ENCODE measurements around the gene STX7. TPM values are rescaled to one million over a fixed set of nuclear protein-coding genes. Genes with fewer than 3 reads are reported as not detected.
A peak's percentile ranks its signal among the peaks of the same experiment; 100 is the strongest.

STX7 gene
- total RNA-seq, 1 experiment from 2014 or later: 30.5 TPM

DNA sequence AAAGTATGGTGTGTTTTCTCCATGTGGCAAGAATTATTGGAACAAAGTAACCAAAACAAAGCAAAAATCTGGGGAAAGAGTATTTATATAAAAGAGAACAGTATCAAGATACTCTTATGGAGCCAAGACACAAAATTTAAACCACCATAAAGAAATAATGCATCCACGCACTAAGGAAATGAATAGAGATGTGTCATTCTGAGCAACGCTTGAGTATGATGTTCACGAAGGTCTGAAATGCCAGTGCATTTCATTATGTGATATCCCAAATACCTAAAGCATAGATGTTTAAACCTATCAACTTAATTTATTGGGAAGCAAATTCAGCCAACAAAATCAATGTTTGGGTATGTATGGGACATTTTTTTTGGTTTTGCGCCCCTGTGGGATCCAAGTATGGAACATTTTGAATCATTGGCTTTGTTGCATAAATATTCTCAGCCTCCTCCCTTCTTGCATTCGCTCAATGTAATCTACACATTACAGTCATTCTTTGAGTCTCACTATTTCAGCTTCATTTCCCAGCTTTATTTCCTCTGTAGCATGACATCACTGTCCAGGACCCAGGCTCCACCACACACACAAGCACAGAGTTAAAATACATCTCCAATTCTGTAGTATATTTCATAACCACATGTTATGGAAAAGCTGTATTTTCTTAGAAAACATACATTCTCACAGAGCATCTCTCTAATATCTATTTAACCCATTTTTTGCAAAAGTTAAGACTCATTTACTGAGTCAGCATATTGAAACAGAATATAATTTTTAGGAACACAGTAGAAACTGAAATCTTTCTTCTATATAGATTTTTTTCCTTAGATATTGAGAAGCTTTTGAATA, 100.0 kb downstream of the STX7 start:
- no peak for DNase-seq (ENCODE audit: low read depth)

DNA sequence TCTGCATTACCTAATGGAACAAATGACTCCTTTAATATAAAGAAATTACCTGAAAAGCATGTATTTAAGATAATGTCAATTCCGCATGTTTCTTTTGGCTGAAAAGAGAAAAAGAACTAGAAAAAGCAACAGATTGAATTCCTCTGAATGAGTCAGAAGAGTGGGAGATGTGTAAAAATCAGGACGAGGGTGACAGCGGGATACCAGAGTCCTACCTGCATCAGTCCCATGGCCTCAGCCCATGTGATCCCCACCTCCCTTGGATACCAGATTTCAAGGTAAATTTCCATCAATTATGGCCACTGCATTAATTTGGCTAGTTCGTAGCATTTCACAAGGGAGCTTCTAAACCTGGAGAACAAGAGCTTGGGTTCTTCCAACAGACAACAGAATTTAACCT, 101.6 kb downstream of the STX7 start:
- DNase-seq (ENCODE audit: low read depth): no peak

DNA sequence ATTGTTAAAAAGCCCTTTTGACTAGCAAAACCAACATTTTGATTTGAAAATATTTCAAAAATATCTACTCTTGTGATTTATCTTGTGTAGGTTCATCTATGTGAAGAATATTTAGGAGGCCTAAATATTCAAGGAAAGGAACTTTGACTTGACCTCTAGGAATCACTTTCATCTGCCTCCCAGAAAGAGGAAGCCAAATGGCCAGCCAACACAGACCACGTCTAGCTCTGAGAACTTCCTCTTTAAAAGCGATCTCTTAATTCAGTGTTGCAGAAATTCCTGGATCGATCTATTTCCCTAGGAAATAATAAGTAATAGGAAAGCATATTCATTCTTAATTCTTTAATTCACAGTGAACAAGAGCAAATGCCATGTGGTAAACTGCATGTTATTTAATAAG, 102.1 kb downstream of the STX7 start:
- DNase-seq (ENCODE audit: low read depth): no peak

DNA sequence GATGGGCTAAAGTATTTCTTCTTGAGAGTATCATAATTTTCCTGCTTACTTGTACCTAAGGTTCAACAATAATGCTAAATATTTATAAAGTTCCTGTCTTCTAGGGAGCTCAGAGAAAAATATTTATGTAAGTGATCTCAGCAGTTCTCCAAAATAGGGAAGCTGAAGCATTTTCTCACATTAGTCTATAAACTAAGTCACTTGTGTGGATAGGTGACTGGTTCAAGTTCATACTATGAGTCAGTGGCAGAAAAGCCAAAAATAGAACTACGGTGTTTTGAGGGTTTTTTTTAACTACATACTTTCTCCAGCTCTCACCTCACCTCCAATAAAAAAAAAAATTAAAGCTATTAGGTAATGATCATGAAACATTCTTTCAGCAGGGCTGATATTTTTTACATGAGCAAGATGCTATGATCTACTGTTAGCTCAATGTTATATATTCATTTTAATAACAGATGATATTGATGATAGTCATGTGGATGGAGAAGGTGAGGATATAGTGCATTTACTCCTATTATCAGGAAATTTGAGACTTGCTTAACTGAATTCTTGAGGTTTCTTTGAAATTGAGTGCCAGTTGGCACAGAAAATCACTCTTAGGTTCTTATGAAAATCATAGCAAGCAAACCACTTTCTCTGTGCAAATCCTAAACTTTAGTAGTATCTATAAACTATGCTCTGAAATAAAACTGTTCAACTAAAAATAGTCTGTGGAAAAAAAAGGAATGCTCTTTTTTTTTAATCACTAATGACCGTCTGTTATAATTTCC, 107.6 kb downstream of the STX7 start:
- DNase-seq (ENCODE audit: low read depth): peak; percentile 83

DNA sequence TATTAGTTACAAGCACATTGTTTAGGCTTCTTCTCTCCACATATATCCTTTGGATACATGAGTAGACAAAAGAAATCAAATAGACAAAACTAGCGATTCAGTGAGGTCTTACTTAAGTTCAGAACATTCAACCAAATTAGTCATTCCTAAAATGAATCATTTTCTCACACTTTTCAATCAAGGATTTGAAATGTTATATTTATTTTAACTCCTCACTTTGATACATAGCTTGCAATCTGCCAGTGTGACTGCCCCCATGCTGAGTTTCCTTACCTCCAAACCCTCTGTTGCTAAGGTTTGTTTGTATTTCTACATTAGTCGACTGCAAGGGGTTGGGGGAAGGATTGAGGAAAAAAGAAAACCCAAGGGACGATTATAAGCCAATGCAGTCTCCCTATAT, 108.2 kb downstream of the STX7 start:
- DNase-seq (ENCODE audit: low read depth): peak; percentile 74

DNA sequence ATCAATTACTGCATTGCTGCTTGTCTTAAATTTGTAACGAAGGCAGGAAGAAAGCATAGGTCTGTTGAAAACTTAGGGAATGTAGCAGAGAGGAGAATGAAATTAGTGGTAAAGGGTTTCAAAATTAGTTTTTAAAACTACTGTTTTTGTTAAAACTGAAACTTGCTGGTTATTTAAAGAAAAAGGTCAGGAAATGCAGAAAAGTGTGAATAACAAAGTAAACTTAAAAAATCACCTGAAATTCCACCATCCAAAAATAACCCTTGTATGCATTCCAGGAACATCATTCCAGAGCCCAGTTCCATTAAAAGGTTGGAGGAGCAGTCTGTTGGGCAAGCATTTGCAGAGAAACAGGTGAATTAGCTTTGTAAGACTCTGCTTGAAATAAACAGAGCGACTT, 108.6 kb downstream of the STX7 start:
- DNase-seq (ENCODE audit: low read depth): no peak

DNA sequence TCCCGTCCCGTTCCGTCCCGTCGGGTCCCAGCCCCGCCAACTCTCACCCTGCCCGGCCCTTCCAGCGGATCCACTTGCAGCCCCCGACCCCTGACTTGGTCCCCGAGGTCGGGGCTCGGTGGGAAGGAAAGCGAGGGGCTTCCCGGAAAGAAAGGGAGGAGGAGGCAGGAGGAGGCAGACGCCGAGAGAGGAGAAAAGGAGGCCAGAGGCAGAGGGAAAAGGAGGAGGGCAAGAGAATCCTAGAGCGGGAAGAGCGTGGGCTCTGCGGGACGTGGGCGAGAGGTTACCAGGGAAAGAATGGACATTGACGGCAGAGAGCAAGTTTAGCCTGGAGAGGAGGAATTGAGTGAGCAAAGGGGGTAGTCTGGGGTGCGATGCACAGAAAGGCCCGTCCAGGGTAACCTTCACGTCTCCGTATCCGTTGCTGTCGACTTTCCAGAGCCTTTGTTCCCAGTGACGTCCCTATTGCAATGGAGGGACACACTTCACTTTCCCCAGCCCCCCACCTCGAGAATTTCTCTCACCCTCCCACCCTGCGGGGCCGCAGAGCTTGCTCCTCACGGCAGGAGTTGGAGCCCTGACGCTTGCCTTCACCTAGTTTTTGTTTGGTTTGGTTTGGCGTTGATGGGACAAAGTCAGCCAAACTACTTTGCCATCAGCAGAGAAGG, 111.2 kb downstream of the STX7 start:
- DNase-seq (ENCODE audit: low read depth): no peak

DNA sequence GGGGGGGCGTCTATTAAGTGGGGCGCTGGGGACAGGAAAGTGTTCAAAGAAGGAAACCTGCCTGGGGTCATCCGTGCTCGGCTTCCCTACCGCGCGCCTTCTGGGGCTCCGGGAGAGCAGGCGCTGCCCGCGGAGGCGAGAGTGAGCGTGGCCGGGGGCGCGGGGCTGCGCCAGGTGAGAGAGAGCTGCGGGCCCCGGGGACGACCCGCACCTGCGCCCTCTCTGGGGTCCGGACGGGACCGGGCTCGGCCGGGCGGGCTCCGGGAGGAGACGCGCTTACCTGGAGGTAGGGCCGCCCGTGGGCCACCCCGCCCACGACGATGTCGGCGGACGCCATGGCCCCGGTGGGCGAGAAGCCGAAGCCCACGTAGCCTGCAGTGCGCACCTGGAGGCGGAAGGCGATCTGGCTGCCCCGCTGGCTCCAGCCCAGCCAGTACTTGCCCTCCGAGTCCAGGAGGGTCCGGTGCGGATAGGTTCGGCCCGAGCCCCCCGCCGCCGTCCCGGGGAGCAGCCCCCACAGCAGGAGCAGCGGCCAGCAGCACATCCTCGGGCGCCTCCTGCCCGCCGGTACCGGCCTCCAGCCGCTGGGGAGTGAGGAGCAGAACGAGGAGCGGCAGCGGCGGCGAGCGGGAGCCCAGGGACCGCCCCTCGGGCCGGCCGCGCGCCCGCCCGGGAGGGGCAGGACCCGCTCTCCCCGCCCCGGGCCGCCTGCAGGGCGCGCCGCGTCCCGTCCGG, 111.9 kb downstream of the STX7 start, which contains the start of gene MOXD1:
Gene MOXD1 (minus strand): TSS at position 593 of the 735 bp plus-strand sequence. CDS start 49 bp downstream, at position 544.
- DNase-seq (ENCODE audit: low read depth): peak; percentile 75

DNA sequence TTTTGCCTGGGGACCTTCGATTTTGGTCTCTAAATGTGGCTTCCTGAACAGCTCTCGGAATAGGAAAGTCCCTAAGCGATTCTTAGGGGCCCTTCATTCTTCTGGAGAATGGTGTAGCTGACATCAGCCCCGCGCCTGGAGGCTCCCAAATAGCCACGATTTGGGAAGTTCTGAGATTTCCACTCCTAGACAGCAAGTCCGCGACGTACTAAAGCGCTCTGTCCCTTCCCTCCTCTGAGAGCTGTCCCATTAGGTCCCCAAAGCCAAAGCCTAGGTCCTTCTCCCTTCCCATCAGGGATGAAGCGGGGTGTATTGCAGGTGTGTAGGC, 112.4 kb downstream of the STX7 start:
- DNase-seq (ENCODE audit: low read depth): peak; percentile 66

DNA sequence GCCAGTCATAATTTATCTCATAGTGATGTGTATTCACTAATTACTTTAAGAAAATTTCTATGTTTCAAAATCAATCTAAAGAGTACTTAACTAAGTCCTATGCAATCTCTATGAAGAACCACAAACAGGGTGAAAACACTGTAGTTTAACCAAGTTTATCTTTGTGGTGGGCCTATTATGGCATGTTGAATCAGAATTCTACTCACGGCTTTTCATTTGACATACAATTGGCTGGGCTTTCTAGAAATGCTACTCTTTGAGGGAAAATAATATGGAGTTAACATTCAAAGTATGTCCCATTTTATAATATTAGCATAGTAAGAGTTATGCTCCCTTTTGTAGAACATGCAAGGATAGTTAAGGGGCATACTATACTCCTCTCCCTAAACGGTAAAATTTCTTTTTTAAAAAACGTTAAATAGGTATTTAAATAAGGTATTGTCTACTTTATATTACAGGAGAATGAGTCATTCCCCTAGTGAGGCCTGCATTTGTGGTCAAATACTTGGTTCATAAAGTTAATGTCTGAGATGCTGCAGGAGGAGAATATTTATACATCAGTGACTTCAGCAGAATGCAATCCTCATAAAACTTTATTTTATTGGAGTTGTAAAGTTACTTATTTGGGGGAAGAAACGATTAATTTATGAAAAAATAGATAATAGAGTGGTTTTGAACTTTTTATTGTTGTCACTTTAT, 113.4 kb downstream of the STX7 start:
- peak; percentile 89 for DNase-seq (ENCODE audit: low read depth)

Other genes with a start within 250 kb of the STX7 start
- gene MOXD1, start 111.6 kb downstream of the STX7 start, total RNA-seq (2014; rRNA removed; shearing (Covaris generic)): 170 and 207 TPM in 2 replicates
- gene TAAR9, start 25.2 kb upstream of the STX7 start, total RNA-seq (2014; rRNA removed; shearing (Covaris generic)): not detected in 2 replicates
- gene TAAR8, start 39.6 kb upstream of the STX7 start, total RNA-seq (2014; rRNA removed; shearing (Covaris generic)): not detected in 2 replicates
- gene TAAR6, start 57.2 kb upstream of the STX7 start, total RNA-seq (2014; rRNA removed; shearing (Covaris generic)): not detected in 2 replicates
- not detected in 2 replicates for gene TAAR5, start 76.6 kb upstream of the STX7 start, total RNA-seq (2014; rRNA removed; shearing (Covaris generic))
- not detected in 2 replicates for gene TAAR2, start 111.2 kb upstream of the STX7 start, total RNA-seq (2014; rRNA removed; shearing (Covaris generic))
- not detected in 2 replicates for gene TAAR1, start 146.1 kb upstream of the STX7 start, total RNA-seq (2014; rRNA removed; shearing (Covaris generic))
- gene VNN1, start 200.9 kb upstream of the STX7 start, total RNA-seq (2014; rRNA removed; shearing (Covaris generic)): 0.20 TPM in 1 of 2 replicates, not detected in the other
- gene VNN2, start 244.8 kb upstream of the STX7 start, total RNA-seq (2014; rRNA removed; shearing (Covaris generic)): 0.32 and 1.9 TPM in 2 replicates